ENCODE results near the gene KIF22. TPM values are rescaled to one million over a fixed set of nuclear protein-coding genes. Genes with fewer than 3 reads are reported as not detected.
"Not testable (repeated sequence)": the region's sequence is repeated elsewhere in the genome, so short reads cannot be mapped to it uniquely, and the experiment has no call there.

KIF22 gene
- total RNA-seq, 1 donor from 2014 or later, result 14.3 TPM

DNA sequence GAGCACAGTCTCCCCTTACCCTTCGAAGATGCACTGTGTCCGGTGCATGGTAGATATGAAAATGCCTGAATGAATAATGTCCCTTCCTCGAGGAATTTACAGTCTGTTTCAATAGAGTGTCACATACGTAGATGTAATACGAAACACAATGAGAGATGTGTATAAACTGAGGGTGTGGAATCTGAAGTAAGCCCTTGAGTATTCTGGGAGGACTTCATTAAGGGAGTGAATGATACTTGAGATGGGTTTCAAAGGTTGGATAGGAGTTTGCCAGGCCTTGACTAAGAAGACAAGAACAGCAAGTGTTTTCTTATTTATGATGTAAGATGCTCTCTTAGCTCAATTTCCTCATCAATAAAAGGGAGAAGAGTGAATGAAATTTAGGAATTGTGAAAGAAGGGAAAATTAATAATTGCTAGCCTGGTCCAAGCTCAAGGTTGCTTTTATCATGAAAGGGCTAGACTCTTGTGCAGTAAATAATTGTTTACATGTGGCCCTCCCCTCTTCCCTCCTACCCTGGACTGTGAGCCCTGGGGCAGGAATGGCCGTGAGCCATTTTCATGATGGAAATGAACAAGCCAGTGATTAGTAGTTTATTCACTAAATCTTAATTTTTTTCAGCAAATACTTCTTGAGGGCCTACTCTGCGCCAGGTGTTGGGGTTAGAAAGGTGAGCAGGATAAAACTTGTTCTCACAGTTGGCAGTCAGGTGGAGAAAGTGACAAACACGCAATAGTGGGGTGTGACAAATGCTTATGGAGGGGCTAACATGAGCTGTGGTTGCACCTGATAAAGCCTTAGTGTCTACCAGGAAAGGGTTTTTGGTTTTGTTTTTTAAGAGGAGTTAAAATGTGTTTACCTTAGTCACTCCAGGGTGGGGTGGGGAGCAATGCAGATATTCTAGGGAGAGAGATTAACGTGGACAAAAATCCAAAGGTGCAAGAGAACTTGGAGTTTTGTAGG is 1.6 kb downstream of the KIF22 start:
- Histone ChIP-seq H3K4me1 (ENCODE audit: insufficient read depth, low read length) (peaks cover 11% of the 10 kb centered on the region), H2AFZ (ENCODE audit: low read depth, low read length) (peak overlapping the region; percentile 89), H3K4me3 (ENCODE audit: insufficient read depth, low read depth, low read length) (peak overlapping the region; percentile 91), H3K27me3 (ENCODE audit: insufficient read depth, low read length) (no peaks in the 10 kb centered on the region), H3K9me3 (ENCODE audit: insufficient read depth, low read depth, low read length) (no peaks in the 10 kb centered on the region), H3K36me3 (ENCODE audit: insufficient read depth, low read length) (peaks cover 6% of the 10 kb centered on the region), H3K9ac (ENCODE audit: low read length) (peak overlapping the region; percentile 85), H3K27ac (ENCODE audit: low read depth, low read length) (no peak overlapping the region), H4K20me1 (ENCODE audit: insufficient read depth, low read length) (peaks cover 5% of the 10 kb centered on the region), H3K4me2 (ENCODE audit: low read length) (peak overlapping the region; percentile 90), H3K79me2 (ENCODE audit: insufficient read depth, low read length) (peaks cover 65% of the 10 kb centered on the region)
- H3K9me3 Mint-ChIP-seq (ENCODE audit: unreplicated experiment), result no peaks in the 10 kb centered on the region
- no peaks in the 10 kb centered on the region for H3K36me3 Mint-ChIP-seq (ENCODE audit: low read depth, unreplicated experiment)
- FAIRE-seq (no peak), DNase-seq (ENCODE audit: low read depth) (no peak)
- no peak overlapping the region for H3K27ac Mint-ChIP-seq (ENCODE audit: unreplicated experiment)
- peak overlapping the region; percentile 98 for H3K4me3 Mint-ChIP-seq (ENCODE audit: unreplicated experiment)
- TF ChIP-seq, protein P1, sequence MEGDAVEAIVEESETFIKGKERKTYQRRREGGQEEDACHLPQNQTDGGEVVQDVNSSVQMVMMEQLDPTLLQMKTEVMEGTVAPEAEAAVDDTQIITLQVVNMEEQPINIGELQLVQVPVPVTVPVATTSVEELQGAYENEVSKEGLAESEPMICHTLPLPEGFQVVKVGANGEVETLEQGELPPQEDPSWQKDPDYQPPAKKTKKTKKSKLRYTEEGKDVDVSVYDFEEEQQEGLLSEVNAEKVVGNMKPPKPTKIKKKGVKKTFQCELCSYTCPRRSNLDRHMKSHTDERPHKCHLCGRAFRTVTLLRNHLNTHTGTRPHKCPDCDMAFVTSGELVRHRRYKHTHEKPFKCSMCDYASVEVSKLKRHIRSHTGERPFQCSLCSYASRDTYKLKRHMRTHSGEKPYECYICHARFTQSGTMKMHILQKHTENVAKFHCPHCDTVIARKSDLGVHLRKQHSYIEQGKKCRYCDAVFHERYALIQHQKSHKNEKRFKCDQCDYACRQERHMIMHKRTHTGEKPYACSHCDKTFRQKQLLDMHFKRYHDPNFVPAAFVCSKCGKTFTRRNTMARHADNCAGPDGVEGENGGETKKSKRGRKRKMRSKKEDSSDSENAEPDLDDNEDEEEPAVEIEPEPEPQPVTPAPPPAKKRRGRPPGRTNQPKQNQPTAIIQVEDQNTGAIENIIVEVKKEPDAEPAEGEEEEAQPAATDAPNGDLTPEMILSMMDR (IDR thresholded peaks at IDR 0.05; ENCODE audit: insufficient read depth, low read depth, low read length), result no peak
- no peak for TF ChIP-seq EZH2 (IDR thresholded peaks at IDR 0.05; ENCODE audit: insufficient read depth, low read length)
- peaks cover 7% of the 10 kb centered on the region for H3K4me1 Mint-ChIP-seq (ENCODE audit: low read depth, unreplicated experiment)
- H3K27me3 Mint-ChIP-seq (ENCODE audit: low read depth, unreplicated experiment), result no peaks in the 10 kb centered on the region

DNA sequence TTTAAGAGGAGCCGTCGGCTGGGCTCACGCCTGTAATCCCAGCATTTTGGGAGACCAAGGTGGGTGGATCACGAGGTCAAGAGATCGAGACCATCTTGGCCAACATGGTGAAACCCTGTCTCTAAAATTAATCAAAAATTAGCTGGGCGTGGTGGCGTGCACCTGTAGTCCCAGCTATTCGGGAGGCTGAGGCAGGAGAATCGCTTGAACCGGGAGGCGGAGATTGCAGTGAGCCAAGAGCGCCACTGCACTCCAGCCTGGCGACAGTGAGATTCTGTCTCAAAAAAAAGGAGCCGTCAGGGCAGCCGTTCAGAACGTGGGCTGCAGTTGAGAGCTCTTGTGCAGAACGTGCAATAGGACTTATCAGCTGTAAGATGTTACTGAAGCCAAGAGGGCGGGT is 2.6 kb downstream of the KIF22 start:
- H3K36me3 Mint-ChIP-seq (ENCODE audit: low read depth, unreplicated experiment); H3K4me2 ChIP-seq (ENCODE audit: low read length); DNase-seq (ENCODE audit: low read depth); H3K4me3 ChIP-seq (ENCODE audit: insufficient read depth, low read depth, low read length); H3K27me3 ChIP-seq (ENCODE audit: insufficient read depth, low read length); H3K4me3 Mint-ChIP-seq (ENCODE audit: unreplicated experiment); H3K27me3 Mint-ChIP-seq (ENCODE audit: low read depth, unreplicated experiment); H3K27ac Mint-ChIP-seq (ENCODE audit: unreplicated experiment); FAIRE-seq; H3K9me3 ChIP-seq (ENCODE audit: insufficient read depth, low read depth, low read length); H3K27ac ChIP-seq (ENCODE audit: low read depth, low read length); H3K4me1 Mint-ChIP-seq (ENCODE audit: low read depth, unreplicated experiment); H4K20me1 ChIP-seq (ENCODE audit: insufficient read depth, low read length); H3K9ac ChIP-seq (ENCODE audit: low read length); H3K9me3 Mint-ChIP-seq (ENCODE audit: unreplicated experiment); H2AFZ ChIP-seq (ENCODE audit: low read depth, low read length): not testable (repeated sequence)
- peaks cover 11% of the 10 kb centered on the region for H3K4me1 ChIP-seq (ENCODE audit: insufficient read depth, low read length)
- peaks cover 15% of the 10 kb centered on the region for H3K36me3 ChIP-seq (ENCODE audit: insufficient read depth, low read length)
- H3K79me2 ChIP-seq (ENCODE audit: insufficient read depth, low read length), result peaks cover 65% of the 10 kb centered on the region

GRCh38 chr16:29794231-29794710 is 3.7 kb downstream of the KIF22 start:
- H4K20me1 ChIP-seq (ENCODE audit: insufficient read depth, low read length), result peaks cover 5% of the 10 kb centered on the region
- H3K27ac ChIP-seq (ENCODE audit: low read depth, low read length), result no peak overlapping the region
- peaks cover 11% of the 10 kb centered on the region for H3K4me1 ChIP-seq (ENCODE audit: insufficient read depth, low read length)
- H3K27me3 ChIP-seq (ENCODE audit: insufficient read depth, low read length), result no peaks in the 10 kb centered on the region
- H3K9ac ChIP-seq (ENCODE audit: low read length), result no peak overlapping the region
- no peak for TF ChIP-seq EZH2 (IDR thresholded peaks at IDR 0.05; ENCODE audit: insufficient read depth, low read length)
- TF ChIP-seq, protein P1 (IDR thresholded peaks at IDR 0.05; ENCODE audit: insufficient read depth, low read depth, low read length), result no peak
- H3K9me3 ChIP-seq (ENCODE audit: insufficient read depth, low read depth, low read length), result no peaks in the 10 kb centered on the region
- DNase-seq (ENCODE audit: low read depth), result no peak
- no peaks in the 10 kb centered on the region for H3K9me3 Mint-ChIP-seq (ENCODE audit: unreplicated experiment)
- peaks cover 7% of the 10 kb centered on the region for H3K36me3 Mint-ChIP-seq (ENCODE audit: low read depth, unreplicated experiment)
- H3K27ac Mint-ChIP-seq (ENCODE audit: unreplicated experiment), result no peak overlapping the region
- H3K27me3 Mint-ChIP-seq (ENCODE audit: low read depth, unreplicated experiment), result no peaks in the 10 kb centered on the region
- peaks cover 19% of the 10 kb centered on the region for H3K36me3 ChIP-seq (ENCODE audit: insufficient read depth, low read length)
- H3K4me3 Mint-ChIP-seq (ENCODE audit: unreplicated experiment), result no peak overlapping the region
- no peak overlapping the region for H2AFZ ChIP-seq (ENCODE audit: low read depth, low read length)
- H3K4me3 ChIP-seq (ENCODE audit: insufficient read depth, low read depth, low read length), result no peak overlapping the region
- peaks cover 65% of the 10 kb centered on the region for H3K79me2 ChIP-seq (ENCODE audit: insufficient read depth, low read length)
- no peak for FAIRE-seq
- peaks cover 7% of the 10 kb centered on the region for H3K4me1 Mint-ChIP-seq (ENCODE audit: low read depth, unreplicated experiment)
- H3K4me2 ChIP-seq (ENCODE audit: low read length), result no peak overlapping the region

Data from astrocyte (in vitro differentiated cells and primary cell).